Tibial nerve (tissue), 4 donors: Measurements from ENCODE around the gene PNCK. TPM values are rescaled to one million over a fixed set of nuclear protein-coding genes. Genes with fewer than 3 reads are reported as not detected.
"Not testable (repeated sequence)": the region's sequence is repeated elsewhere in the genome, so short reads cannot be mapped to it uniquely, and the experiment has no call there.

Experiments
- DNase-seq, 2 donors: peaks; one replicate each; pipeline ENCODE4 v3.0.0-alpha.2; 2019; ENCODE audit warnings: low spot score in 2 of 2
- H3K27ac ChIP-seq, 4 donors: fragments of 200-600 bp; sonication (generic) in 3 of 4; one replicate each; pipeline ENCODE4 v1.5.1; 2017 to 2019; ENCODE audit warnings: mild to moderate bottlenecking in 1 of 4
- H3K27me3 ChIP-seq, 2 donors: fragments of 200-600 bp; sonication (generic) in 1 of 2; one replicate each; pipeline versions ENCODE4 v1.5.1 to v1.6.0; 2017 to 2019
- H3K36me3 ChIP-seq, 3 donors: fragments of 200-600 bp; sonication (generic); one replicate each; pipeline ENCODE4 v1.5.1; 2018 to 2019
- H3K4me1 ChIP-seq, 4 donors: fragments of 200-600 bp; sonication (generic) in 3 of 4; one replicate each; pipeline ENCODE4 v1.5.1; 2017 to 2019
- H3K4me3 ChIP-seq, 4 donors: fragments of 200-600 bp; sonication (generic) in 3 of 4; one replicate each; pipeline ENCODE4 v1.5.1; 2017 to 2019; ENCODE audit warnings: mild to moderate bottlenecking in 1 of 4, moderate library complexity in 1 of 4
- H3K9me3 ChIP-seq, 4 donors: fragments of 200-600 bp; sonication (generic) in 3 of 4; one replicate each; pipeline ENCODE4 v1.5.1; 2017 to 2019
- CTCF ChIP-seq, 5 experiments: fragments of 200-600 bp in 3 of 5; fragments of 450-650 bp in 2 of 5; sonication (generic) in 3 of 5; IDR thresholded peaks; one replicate each; pipeline ENCODE4 v1.5.1; 2016 to 2019; ENCODE audit warnings: antibody characterized with exemption in 5 of 5, mild to moderate bottlenecking in 3 of 5, moderate library complexity in 2 of 5
- EP300 ChIP-seq, 2 donors: sonication (generic); formaldehyde crosslinking; IDR thresholded peaks; one replicate each; pipeline ENCODE4 v1.6.1; 2017; ENCODE audit warnings: antibody characterized with exemption in 2 of 2, mild to moderate bottlenecking in 1 of 2
- POLR2A ChIP-seq, 2 donors: fragments of 450-650 bp; IDR thresholded peaks; one replicate each; pipeline ENCODE4 v1.6.1; 2017; ENCODE audit warnings: antibody characterized with exemption in 2 of 2, mild to moderate bottlenecking in 2 of 2, moderate library complexity in 2 of 2
- WGBS, 2 donors: methylation state at CpG; one replicate each; pipeline ENCODE4 v1.1.5; 2018; 5-methylcytosine and 5-hydroxymethylcytosine counted together
- total RNA-seq, 4 donors: library from RNA; depleted of rRNA; stranded (reverse); fragments of >200 nt; gene quantifications; one replicate each; pipeline ENCODE4 v1.1.0, GENCODE V29; 2016

PNCK gene
- total RNA-seq, 4 donors from 2014 or later = 0.63 to 4.5 (median 3.6) TPM; not detected in 1

- TF ChIP-seq POLR2A (IDR thresholded peaks at IDR 0.05) = no peak
- no peak for TF ChIP-seq CTCF (IDR thresholded peaks at IDR 0.05)
- TF ChIP-seq EP300 (IDR thresholded peaks at IDR 0.05) = no peak
- H3K27ac ChIP-seq = no peak overlapping the region
- no peaks in the 10 kb centered on the region for H3K27me3 ChIP-seq
- DNase-seq = no peak
- no peaks in the 10 kb centered on the region for H3K9me3 ChIP-seq
- peaks cover 0 to 31% (median 0%) of the 10 kb centered on the region in 3 donors for H3K36me3 ChIP-seq
- no peak overlapping the region for H3K4me3 ChIP-seq
- peaks cover 0 to 7% (median 0%) of the 10 kb centered on the region in 4 donors for H3K4me1 ChIP-seq
- 50 to 77% methylated on average over 6 to 23 of the region's 23 CpGs for WGBS, 2 donors
Measured at GRCh38 chrX:153702336-153703035, 28.9 kb upstream of the PNCK start.

- Histone ChIP-seq H3K4me3 (no peak overlapping the region), H3K36me3 (peaks cover 0 to 38% (median 0%) of the 10 kb centered on the region in 3 donors), H3K27ac (no peak overlapping the region), H3K9me3 (no peaks in the 10 kb centered on the region), H3K27me3 (no peaks in the 10 kb centered on the region), H3K4me1 (peaks cover 0 to 7% (median 0%) of the 10 kb centered on the region in 4 donors)
- 95 to 100% methylated on average over 2 to 12 of the region's 12 CpGs for WGBS, 2 donors
- TF ChIP-seq EP300 (IDR thresholded peaks at IDR 0.05) (no peak), CTCF (IDR thresholded peaks at IDR 0.05) (no peak), POLR2A (IDR thresholded peaks at IDR 0.05) (no peak)
- no peak for DNase-seq
Measured at GRCh38 chrX:153701706-153702105, 28.1 kb upstream of the PNCK start.

- Histone ChIP-seq H3K27me3 (no peaks in the 10 kb centered on the region), H3K27ac (peak overlapping the region in 1 of 4 donors; percentile 45), H3K36me3 (peaks cover 0 to 40% (median 0%) of the 10 kb centered on the region in 3 donors), H3K4me3 (no peak overlapping the region), H3K9me3 (no peaks in the 10 kb centered on the region), H3K4me1 (peaks cover 0 to 7% (median 0%) of the 10 kb centered on the region in 4 donors)
- WGBS, 2 donors = 65 to 80% methylated on average over 1 to 6 of the region's 6 CpGs
- DNase-seq = no peak
- no peak for TF ChIP-seq POLR2A (IDR thresholded peaks at IDR 0.05)
- no peak for TF ChIP-seq EP300 (IDR thresholded peaks at IDR 0.05)
- TF ChIP-seq CTCF (IDR thresholded peaks at IDR 0.05) = no peak
Measured at GRCh38 chrX:153700967-153701366, 27.4 kb upstream of the PNCK start.

- no peak overlapping the region for H3K4me3 ChIP-seq
- H3K36me3 ChIP-seq = peaks cover 0 to 40% (median 0%) of the 10 kb centered on the region in 3 donors
- WGBS, 2 donors = 65 to 79% methylated on average over 12 to 15 of the region's 15 CpGs
- peaks cover 0 to 7% (median 0%) of the 10 kb centered on the region in 4 donors for H3K4me1 ChIP-seq
- TF ChIP-seq EP300 (IDR thresholded peaks at IDR 0.05) (no peak), POLR2A (IDR thresholded peaks at IDR 0.05) (no peak)
- no peaks in the 10 kb centered on the region for H3K9me3 ChIP-seq
- peak overlapping the region in 3 of 4 donors; percentile 24 to 45 (median 41) for H3K27ac ChIP-seq
- no peaks in the 10 kb centered on the region for H3K27me3 ChIP-seq
- DNase-seq = no peak
Measured at GRCh38 chrX:153700376-153700945, 26.8 kb upstream of the PNCK start.

GRCh38 chrX:153699784-153700371, 26.3 kb upstream of the PNCK start:
- H3K27me3 ChIP-seq, DNase-seq, H3K9me3 ChIP-seq, H3K4me1 ChIP-seq, H3K4me3 ChIP-seq: not testable (repeated sequence)
- peak overlapping the region in 3 of 4 donors; percentile 24 to 45 (median 41) for H3K27ac ChIP-seq
- H3K36me3 ChIP-seq = peaks cover 0 to 44% (median 0%) of the 10 kb centered on the region in 3 donors
- WGBS, 2 donors = 73% methylated on average over 15 of the region's 18 CpGs; no CpG with 5 or more reads in 1 of the 2 donors

- peak overlapping the region in 1 of 4 donors; percentile 26 for H3K27ac ChIP-seq
Measured at GRCh38 chrX:153699210-153699783, 25.7 kb upstream of the PNCK start.

More at GRCh38 chrX:153699210-153699783, 25.7 kb upstream of the PNCK start:
- not testable (repeated sequence) for H3K4me3 ChIP-seq, H3K9me3 ChIP-seq, H3K27me3 ChIP-seq, H3K4me1 ChIP-seq, DNase-seq
- peaks cover 0 to 50% (median 0%) of the 10 kb centered on the region in 3 donors for H3K36me3 ChIP-seq
- WGBS, 2 donors = 88% methylated on average over 16 of the region's 16 CpGs; no CpG with 5 or more reads in 1 of the 2 donors
